Measurements from ENCODE around the gene PPCS. TPM values are rescaled to one million over a fixed set of nuclear protein-coding genes. Genes with fewer than 3 reads are reported as not detected.

Gene PPCS
- total RNA-seq, 1 experiment from 2014 or later: 35.1 TPM

- TF ChIP-seq ARID4B (CRISPR knock-in tag; IDR thresholded peaks at IDR 0.05; ENCODE audit: borderline replicate concordance) (no peak), ZNF532 (CRISPR knock-in tag; IDR thresholded peaks at IDR 0.05; ENCODE audit: borderline replicate concordance) (no peak), ZNF396 (CRISPR knock-in tag; IDR thresholded peaks at IDR 0.05; ENCODE audit: borderline replicate concordance) (no peak), TEAD4 (CRISPR knock-in tag; IDR thresholded peaks at IDR 0.05) (no peak), ZNF138 (CRISPR knock-in tag; conservative IDR thresholded peaks at IDR 0.05) (no peak), ZNF512 (CRISPR knock-in tag; IDR thresholded peaks at IDR 0.05; ENCODE audit: borderline replicate concordance) (no peak), ZNF232 (CRISPR knock-in tag; IDR thresholded peaks at IDR 0.05) (no peak), FOXP4 (CRISPR knock-in tag; IDR thresholded peaks at IDR 0.05) (no peak), ZNF416 (CRISPR knock-in tag; IDR thresholded peaks at IDR 0.05) (no peak), CDX4 (CRISPR knock-in tag; IDR thresholded peaks at IDR 0.05; ENCODE audit: borderline replicate concordance) (no peak)
- CTCF ChIA-PET: interaction anchor here (0.6 kb wide), 1 partner anchor 273 kb away, joined by 3 read pairs; no protein-coding TSS in a partner anchor
- DNase-seq (ENCODE audit: low spot score): no peak
- H3K4me3 Mint-ChIP-seq: no peak overlapping the region
- POLR2A ChIA-PET: no interaction called here
- peaks cover 40% of the 10 kb centered on the region for H3K4me1 Mint-ChIP-seq
- no peak overlapping the region; the same call in 1 of the 2 replicates for H3K27ac Mint-ChIP-seq
- peaks cover 11% of the 10 kb centered on the region for H3K36me3 Mint-ChIP-seq
- H3K27me3 Mint-ChIP-seq (ENCODE audit: low read depth): no peaks in the 10 kb centered on the region
- H3K9me3 Mint-ChIP-seq: no peaks in the 10 kb centered on the region
- ATAC-seq: no peak
Observed at GRCh38 chr1:42419126-42419821, 37.1 kb upstream of the PPCS start.

GRCh38 chr1:42420121-42420520, 36.2 kb upstream of the PPCS start:
- ATAC-seq (no peak), DNase-seq (ENCODE audit: low spot score) (no peak)
- no peak overlapping the region for H3K4me3 Mint-ChIP-seq
- 0 out of 2 replicates have a peak overlapping the region, but pooled peaks have one; percentile 13 for H3K27ac Mint-ChIP-seq
- peaks cover 4% of the 10 kb centered on the region; the same call in 1 of the 2 replicates for H3K36me3 Mint-ChIP-seq
- POLR2A ChIA-PET: no interaction called here
- H3K27me3 Mint-ChIP-seq (ENCODE audit: low read depth): no peaks in the 10 kb centered on the region
- H3K9me3 Mint-ChIP-seq: no peaks in the 10 kb centered on the region
- peaks cover 40% of the 10 kb centered on the region for H3K4me1 Mint-ChIP-seq
- CTCF ChIA-PET: no interaction called here
- TF ChIP-seq GTF2I (CRISPR knock-in tag; conservative IDR thresholded peaks at IDR 0.05): no peak
- TF ChIP-seq PREB (CRISPR knock-in tag; IDR thresholded peaks at IDR 0.05; ENCODE audit: borderline replicate concordance): no peak
- TF ChIP-seq MAX (CRISPR knock-in tag; IDR thresholded peaks at IDR 0.05): no peak
- no peak for TF ChIP-seq ELF4 (CRISPR knock-in tag; IDR thresholded peaks at IDR 0.05; ENCODE audit: low read depth)
- no peak for TF ChIP-seq USF1 (CRISPR knock-in tag; IDR thresholded peaks at IDR 0.05)
- no peak for TF ChIP-seq OVOL2 (CRISPR knock-in tag; IDR thresholded peaks at IDR 0.05; ENCODE audit: borderline replicate concordance)
- no peak for TF ChIP-seq ZNF219 (CRISPR knock-in tag; IDR thresholded peaks at IDR 0.05; ENCODE audit: borderline replicate concordance)

Measured in WTC11 (cell line).